ENCODE measurements around the gene GRK3. TPM values are rescaled to one million over a fixed set of nuclear protein-coding genes. Genes with fewer than 3 reads are reported as not detected.
A peak's percentile ranks its signal among the peaks of the same experiment; 100 is the strongest.

GRK3 gene
- total RNA-seq, 3 donors from 2014 or later: 14.4 to 49.1 (median 16.7) TPM

- Histone ChIP-seq H3K36me3 (no peaks in the 10 kb centered on the region), H3K27ac (peak overlapping the region; percentile 32 to 48), H3K4me3 (no peak overlapping the region), H3K9me3 (no peaks in the 10 kb centered on the region), H3K27me3 (no peaks in the 10 kb centered on the region), H3K4me1 (peaks cover 0 to 9% of the 10 kb centered on the region in 2 donors)
- intact Hi-C loops (cut with DNase I; ENCODE audit: low total_unique reads): no loop called here
- DNase-seq (ENCODE audit: low spot score in 2 of 2): no peak
- no peak for TF ChIP-seq POLR2A (IDR thresholded peaks at IDR 0.05)
- no peak for TF ChIP-seq CTCF (IDR thresholded peaks at IDR 0.05)
- TF ChIP-seq POLR2AphosphoS5 (IDR thresholded peaks at IDR 0.05): no peak
Observed at GRCh38 chr22:25626624-25626990, 62.1 kb downstream of the GRK3 start.

- no peak overlapping the region for H3K4me3 ChIP-seq
- no peak for DNase-seq (ENCODE audit: low spot score in 2 of 2)
- H3K36me3 ChIP-seq: no peaks in the 10 kb centered on the region
- no peak for TF ChIP-seq POLR2A (IDR thresholded peaks at IDR 0.05)
- TF ChIP-seq CTCF (IDR thresholded peaks at IDR 0.05): no peak
- no peak for TF ChIP-seq POLR2AphosphoS5 (IDR thresholded peaks at IDR 0.05)
- peak overlapping the region; percentile 4 to 48 for H3K27ac ChIP-seq
- no peaks in the 10 kb centered on the region for H3K9me3 ChIP-seq
- intact Hi-C loops (cut with DNase I; ENCODE audit: low total_unique reads): no loop called here
- no peaks in the 10 kb centered on the region for H3K27me3 ChIP-seq
- H3K4me1 ChIP-seq: peaks cover 0 to 9% of the 10 kb centered on the region in 2 donors
Observed at GRCh38 chr22:25627271-25627852, 62.9 kb downstream of the GRK3 start.

- no peak for TF ChIP-seq CTCF (IDR thresholded peaks at IDR 0.05)
- no peak for TF ChIP-seq POLR2A (IDR thresholded peaks at IDR 0.05)
- TF ChIP-seq POLR2AphosphoS5 (IDR thresholded peaks at IDR 0.05): no peak
- intact Hi-C loops (cut with DNase I; ENCODE audit: low total_unique reads): no loop called here
- no peak overlapping the region for H3K27ac ChIP-seq
Observed at GRCh38 chr22:25628494-25628893, 64.0 kb downstream of the GRK3 start.

GRCh38 chr22:25629613-25630012, 65.1 kb downstream of the GRK3 start:
- Histone ChIP-seq H3K4me1 (no peaks in the 10 kb centered on the region), H3K36me3 (no peaks in the 10 kb centered on the region), H3K9me3 (no peaks in the 10 kb centered on the region), H3K27ac (peak overlapping the region; percentile 13 to 30), H3K4me3 (no peak overlapping the region), H3K27me3 (no peaks in the 10 kb centered on the region)
- intact Hi-C loops (cut with DNase I; ENCODE audit: low total_unique reads): no loop called here
- DNase-seq (ENCODE audit: low spot score in 2 of 2): no peak
- no peak for TF ChIP-seq POLR2A (IDR thresholded peaks at IDR 0.05)
- TF ChIP-seq CTCF (IDR thresholded peaks at IDR 0.05): no peak

More at GRCh38 chr22:25628494-25628893, 64.0 kb downstream of the GRK3 start:
- H3K27me3 ChIP-seq: no peaks in the 10 kb centered on the region
- DNase-seq (ENCODE audit: low spot score in 2 of 2): no peak
- H3K4me3 ChIP-seq: no peak overlapping the region
- no peaks in the 10 kb centered on the region for H3K36me3 ChIP-seq
- H3K4me1 ChIP-seq: peaks cover 0 to under 1% of the 10 kb centered on the region in 2 donors
- no peaks in the 10 kb centered on the region for H3K9me3 ChIP-seq

- Histone ChIP-seq H3K4me3 (no peak overlapping the region), H3K9me3 (no peaks in the 10 kb centered on the region), H3K27ac (no peak overlapping the region), H3K4me1 (no peaks in the 10 kb centered on the region), H3K36me3 (no peaks in the 10 kb centered on the region), H3K27me3 (no peaks in the 10 kb centered on the region)
- TF ChIP-seq POLR2A (IDR thresholded peaks at IDR 0.05): no peak
- TF ChIP-seq CTCF (IDR thresholded peaks at IDR 0.05): no peak
- TF ChIP-seq POLR2AphosphoS5 (IDR thresholded peaks at IDR 0.05): no peak
- intact Hi-C loops (cut with DNase I; ENCODE audit: low total_unique reads): no loop called here
- no peak for DNase-seq (ENCODE audit: low spot score in 2 of 2)
Observed at GRCh38 chr22:25630447-25630846, 66.0 kb downstream of the GRK3 start.
